Suppressor macrophage (primary cell): ENCODE results near the gene CRLF3.
"Not testable (repeated sequence)": the region's sequence is repeated elsewhere in the genome, so short reads cannot be mapped to it uniquely, and the experiment has no call there.

Source experiments
- DNase-seq, 4 experiments: peaks; one replicate each; pipeline ENCODE4 v3.0.0-alpha.2; 2020 to 2022

The CRLF3 gene

DNA sequence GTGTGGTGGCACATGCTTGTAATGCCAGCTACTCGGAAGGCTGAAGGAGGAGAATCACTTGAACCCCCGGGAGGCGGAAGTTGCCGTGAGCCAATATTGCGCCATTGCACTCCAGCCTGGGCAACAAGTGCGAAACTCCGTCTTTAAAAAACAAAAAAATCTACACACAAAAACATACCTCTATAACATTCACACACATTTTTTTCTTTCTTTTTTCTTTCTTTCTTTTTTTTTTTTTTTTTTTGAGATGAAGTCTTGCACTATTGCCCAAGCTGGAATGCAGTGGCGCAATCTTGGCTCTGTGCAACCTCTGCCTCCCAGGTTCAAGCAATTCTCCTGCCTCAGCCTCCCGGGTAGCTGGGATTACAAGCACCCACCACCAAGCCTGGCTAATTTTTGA is 9.6 kb downstream of the CRLF3 start:
- peak; percentile 63 to 79 (median 70) for DNase-seq

GRCh38 chr17:30814236-30814635 is 10.3 kb downstream of the CRLF3 start:
- not testable (repeated sequence) for DNase-seq

- DNase-seq: no peak
These were observed 12.0 kb downstream of the CRLF3 start for GRCh38 chr17:30812218-30813177.

GRCh38 chr17:30809867-30810266 is 14.6 kb downstream of the CRLF3 start:
- DNase-seq: no peak

DNA sequence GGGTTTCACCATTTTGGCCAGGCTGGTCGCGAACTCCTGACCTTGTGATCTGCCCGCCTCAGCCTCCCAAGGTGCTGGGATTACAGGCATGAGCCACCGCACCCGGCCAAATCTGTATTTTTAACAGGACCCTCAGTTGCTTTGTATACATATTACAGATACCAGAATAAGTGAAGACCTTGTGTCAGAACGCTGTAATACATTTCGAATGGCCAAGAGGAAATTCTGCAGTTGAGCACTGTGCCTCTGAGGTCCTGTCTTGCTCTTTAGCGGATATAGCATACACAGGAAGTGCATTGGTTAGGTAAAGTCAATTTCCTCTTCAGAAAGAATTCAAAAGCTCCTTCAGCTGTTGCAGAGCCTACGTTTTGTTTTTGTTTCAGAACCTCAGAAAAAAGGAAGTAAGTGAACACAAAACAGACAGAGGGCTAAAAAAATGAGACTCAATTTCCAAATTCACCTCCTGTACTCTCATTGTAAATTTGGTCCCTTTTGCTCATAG is 15.7 kb downstream of the CRLF3 start:
- DNase-seq: peak; percentile 58 to 87 (median 75)

GRCh38 chr17:30807896-30808295 is 16.6 kb downstream of the CRLF3 start:
- DNase-seq: no peak

- peak in 3 of 4 experiments; percentile 15 to 44 (median 23) for DNase-seq
These were observed 18.5 kb downstream of the CRLF3 start for GRCh38 chr17:30805944-30806456.

GRCh38 chr17:30801671-30802070 is 22.8 kb downstream of the CRLF3 start:
- DNase-seq: no peak

DNA sequence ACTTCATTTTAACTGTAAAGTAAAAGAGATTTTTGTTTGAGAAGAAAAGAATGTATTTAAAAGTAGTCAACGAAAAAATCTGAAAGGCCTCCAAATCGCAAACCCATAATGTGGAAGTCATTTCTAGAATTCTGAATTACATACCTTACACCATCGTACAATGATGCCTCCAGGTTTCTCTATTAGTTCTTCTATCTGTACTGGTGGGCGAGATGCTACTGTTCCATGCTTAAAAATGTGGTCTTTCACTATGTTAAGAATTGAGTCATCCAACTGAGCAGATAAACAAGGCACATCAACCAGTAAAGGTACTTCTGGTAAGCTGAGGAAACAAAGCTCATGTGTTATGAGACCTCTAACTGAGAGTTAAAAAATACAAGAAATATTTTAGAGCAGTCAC is 28.5 kb downstream of the CRLF3 start:
- DNase-seq: no peak

- DNase-seq: no peak
These were observed 30.1 kb downstream of the CRLF3 start for GRCh38 chr17:30794372-30794771.

GRCh38 chr17:30793282-30793977 is 31.1 kb downstream of the CRLF3 start:
- DNase-seq: no peak

DNA sequence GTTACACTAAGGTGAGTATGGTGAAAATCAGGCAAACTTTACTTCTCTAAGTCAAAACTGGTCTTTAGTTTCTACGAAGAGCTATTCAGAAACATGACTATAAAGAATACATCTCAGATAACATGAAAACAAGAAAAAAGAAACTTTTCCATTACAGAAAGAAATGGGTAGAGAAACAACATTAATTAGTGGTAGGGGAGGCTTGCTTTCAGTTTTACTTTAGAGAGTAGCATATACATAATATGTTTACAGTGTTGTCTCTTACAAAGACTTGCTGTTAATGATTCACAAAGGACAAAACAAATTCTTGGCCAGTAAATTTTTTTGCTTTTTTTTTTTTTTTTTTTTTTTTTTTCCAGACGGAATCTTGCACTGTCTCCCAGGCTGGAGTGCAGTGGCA is 34.2 kb downstream of the CRLF3 start:
- DNase-seq: no peak

DNA sequence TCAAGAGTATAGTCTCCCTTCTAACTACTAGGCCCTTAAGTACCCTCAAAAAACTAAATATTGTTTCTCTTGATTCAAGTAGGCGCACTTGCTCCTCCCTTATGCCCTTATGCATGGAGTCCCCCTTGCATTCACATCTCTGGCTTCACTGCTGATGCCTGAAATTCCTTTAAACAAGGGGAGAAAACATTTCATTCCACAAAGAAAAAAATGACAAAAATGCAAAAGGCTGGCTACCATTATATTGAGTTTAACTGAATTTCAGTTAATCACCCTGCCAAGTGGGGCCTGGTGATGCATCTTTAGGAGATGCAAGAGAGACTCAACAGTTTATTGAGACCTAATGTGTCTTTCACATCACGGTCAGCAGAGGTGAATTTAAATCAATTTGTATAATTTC is 35.6 kb downstream of the CRLF3 start:
- no peak for DNase-seq

GRCh38 chr17:30782206-30782605 is 42.3 kb downstream of the CRLF3 start:
- DNase-seq: no peak

- no peak for DNase-seq
These were observed 44.1 kb downstream of the CRLF3 start for GRCh38 chr17:30780343-30780742.

DNA sequence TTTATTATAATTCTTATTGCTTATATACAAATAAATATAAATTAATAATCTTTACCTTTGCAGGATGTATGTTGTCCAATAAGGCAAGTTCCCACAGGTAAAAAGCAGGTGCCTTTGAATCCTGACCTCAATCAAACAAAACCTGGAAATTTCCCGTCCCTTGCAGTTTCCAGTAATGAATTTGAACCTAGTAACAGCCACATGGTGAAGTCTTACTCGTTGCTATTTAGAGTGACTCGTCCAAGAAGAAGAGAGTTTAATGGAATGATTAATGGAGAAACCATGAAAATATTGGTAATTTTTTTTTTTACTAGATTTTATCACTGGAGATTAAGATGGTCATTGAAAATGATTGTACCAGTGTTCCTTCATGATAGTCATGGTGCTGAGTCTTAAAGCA is 55.7 kb downstream of the CRLF3 start:
- DNase-seq: not testable (repeated sequence)

- peak in 1 of 4 experiments; percentile 3 for DNase-seq
These were observed 56.7 kb downstream of the CRLF3 start for GRCh38 chr17:30767641-30768404.

- DNase-seq: no peak
These were observed 63.4 kb downstream of the CRLF3 start for GRCh38 chr17:30761060-30761459.

- DNase-seq: not testable (repeated sequence)
These were observed 71.2 kb downstream of the CRLF3 start for GRCh38 chr17:30753291-30753690.

GRCh38 chr17:30750982-30751381 is 73.5 kb downstream of the CRLF3 start:
- DNase-seq: peak in 1 of 4 experiments; percentile 23

DNA sequence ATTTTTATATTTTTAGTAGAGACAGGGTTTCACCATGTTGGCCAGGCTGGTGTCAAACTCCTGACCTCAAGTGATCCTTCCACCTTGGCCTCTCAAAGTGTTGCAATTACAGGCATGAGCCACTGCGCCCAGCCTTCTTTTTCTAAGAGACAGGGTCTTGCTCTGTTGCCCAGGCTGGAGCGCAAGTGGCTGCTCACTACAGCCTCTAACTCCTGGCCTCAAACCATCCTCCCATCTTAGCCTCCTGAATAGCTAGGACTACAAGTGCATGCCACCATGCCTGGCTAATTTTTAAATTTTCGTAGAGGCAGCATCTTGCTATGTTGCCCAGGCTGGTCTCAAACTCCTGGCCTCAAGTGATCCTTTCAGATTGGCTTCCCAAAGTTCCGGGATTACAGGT is 76.9 kb downstream of the CRLF3 start:
- DNase-seq: not testable (repeated sequence)

DNA sequence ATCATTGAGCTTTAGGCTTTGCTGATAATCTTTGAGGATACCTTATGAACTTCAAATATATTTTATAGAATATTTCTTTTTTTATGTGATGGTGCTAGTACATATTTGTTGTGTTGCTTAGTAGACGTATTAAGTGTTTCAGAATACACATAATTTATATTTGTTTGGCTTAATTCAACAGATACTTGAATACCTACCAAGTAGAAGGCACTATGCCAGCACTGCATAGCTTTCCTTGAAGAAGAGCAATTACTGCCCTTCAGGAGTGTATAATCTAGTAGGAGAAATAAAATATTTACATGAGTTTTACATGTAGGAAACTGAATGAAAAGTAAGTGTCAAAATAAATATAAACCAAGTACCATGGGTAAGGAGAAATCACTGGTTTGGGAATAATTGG is 81.8 kb downstream of the CRLF3 start:
- DNase-seq: not testable (repeated sequence)
